Stimulated activated CD4-positive, alpha-beta T cell treated with anti-CD3 and anti-CD28 coated beads, TNF-alpha, amount 100 ng/mL, for 48 hours (primary cell): Measurements from ENCODE around the gene TCFL5.
A peak's percentile ranks its signal among the peaks of the same experiment; 100 is the strongest.
"Not testable (repeated sequence)": the region's sequence is repeated elsewhere in the genome, so short reads cannot be mapped to it uniquely, and the experiment has no call there.

Experiments used
- DNase-seq, 3 donors: peaks; one replicate each; pipeline ENCODE4 v3.0.0-alpha.2; 2020; ENCODE audit warnings: low read depth in 3 of 3

The TCFL5 gene

GRCh38 chr20:62880147-62880934, 18.7 kb upstream of the TCFL5 start:
- DNase-seq, result no peak

GRCh38 chr20:62879275-62880146, 17.9 kb upstream of the TCFL5 start:
- DNase-seq, result no peak

GRCh38 chr20:62878244-62879038, 16.8 kb upstream of the TCFL5 start:
- no peak for DNase-seq

- DNase-seq, result no peak
Observed at GRCh38 chr20:62876902-62877816, 15.5 kb upstream of the TCFL5 start.

- no peak for DNase-seq
Observed at GRCh38 chr20:62876501-62876901, 14.9 kb upstream of the TCFL5 start.

- no peak for DNase-seq
Observed at GRCh38 chr20:62875419-62876361, 14.1 kb upstream of the TCFL5 start.

GRCh38 chr20:62874964-62875344, 13.3 kb upstream of the TCFL5 start:
- no peak for DNase-seq

- DNase-seq, result not testable (repeated sequence)
Observed at GRCh38 chr20:62873681-62874031, 12.0 kb upstream of the TCFL5 start.

- DNase-seq, result no peak
Observed at GRCh38 chr20:62873280-62873679, 11.7 kb upstream of the TCFL5 start.

- no peak for DNase-seq
Observed at GRCh38 chr20:62872862-62873261, 11.2 kb upstream of the TCFL5 start.

- DNase-seq, result no peak
Observed at GRCh38 chr20:62872184-62872847, 10.7 kb upstream of the TCFL5 start.

GRCh38 chr20:62864207-62864606, 2.6 kb upstream of the TCFL5 start:
- no peak for DNase-seq

GRCh38 chr20:62860924-62861691, 514 bp downstream of the TCFL5 start:
- DNase-seq, result peak in 1 of 3 donors; percentile 13

GRCh38 chr20:62860391-62860923, 1.2 kb downstream of the TCFL5 start:
- no peak for DNase-seq

GRCh38 chr20:62859721-62860120, 1.9 kb downstream of the TCFL5 start:
- DNase-seq, result no peak

GRCh38 chr20:62858058-62858830, 3.4 kb downstream of the TCFL5 start:
- DNase-seq, result no peak

GRCh38 chr20:62856931-62857619, 4.5 kb downstream of the TCFL5 start:
- DNase-seq, result no peak
